ENCODE measurements around the gene DNAH6. TPM values are rescaled to one million over a fixed set of nuclear protein-coding genes. Genes with fewer than 3 reads are reported as not detected.
A peak's percentile ranks its signal among the peaks of the same experiment; 100 is the strongest.

Gene DNAH6
- total and polyA plus RNA-seq, 9 of the 15 experiments (the other 6 are each of a cell fraction or from before 2014, with no cell fraction given): 0.01 to 0.04 (median 0.01) TPM; not detected in 5

DNA sequence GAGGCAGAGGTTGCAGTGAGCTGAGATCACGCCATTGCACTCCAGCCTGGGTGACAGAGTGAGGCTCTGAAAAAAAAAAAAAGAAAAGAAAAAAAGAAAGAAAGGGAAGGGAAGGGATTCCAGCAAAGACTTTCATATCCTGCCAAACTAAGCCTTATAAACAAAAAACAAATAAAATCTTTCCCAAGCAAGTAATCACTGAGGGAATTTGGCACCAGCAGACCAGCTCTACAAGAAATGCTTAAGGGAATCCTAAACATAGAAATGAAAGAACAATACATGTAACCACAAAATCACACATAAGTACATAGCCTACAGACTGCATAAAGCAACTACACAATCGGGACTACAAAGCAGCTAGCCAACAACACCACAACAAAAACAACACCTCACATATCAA, 285.5 kb downstream of the DNAH6 start (continued):
- TF ChIP-seq PML (IDR thresholded peaks at IDR 0.05; ENCODE audit: low read length): no peak

GRCh38 chr2:84805250-84805958, 289.1 kb downstream of the DNAH6 start:
- H4K20me1 ChIP-seq (replicated peaks; ENCODE audit: control insufficient read depth, insufficient read depth, low read length): no peaks in the 10 kb centered on the region
- no peak overlapping the region for H2AFZ ChIP-seq (ENCODE audit: low read depth, low read length)
- H3K27me3 ChIP-seq (ENCODE audit: control insufficient read depth in 2 of 2, insufficient read depth in 2 of 2, low read length in 2 of 2): no peaks in the 10 kb centered on the region
- H3K9ac ChIP-seq (ENCODE audit: insufficient read depth in 1 of 2, low read depth in 2 of 2, low read length in 2 of 2): no peak overlapping the region
- 0% methylated on average over 1 of the region's 1 CpG for WGBS (ENCODE audit: insufficient coverage, low coverage, missing lambda C conversion rate)
- H3K27ac ChIP-seq (ENCODE audit: extremely low read depth, low read depth, low read length): no peak overlapping the region
- no peaks in the 10 kb centered on the region for H3K9me1 ChIP-seq (ENCODE audit: control insufficient read depth, insufficient read depth, low read length)
- H3K4me3 ChIP-seq: no peak overlapping the region
- FAIRE-seq (no peak), DNase-seq (ENCODE audit: extremely low read depth in 1 of 4, low spot score in 3 of 4) (no peak), ATAC-seq (no peak)
- CTCF ChIA-PET (ENCODE audit: low intra/inter-chr PET ratio): no interaction called here
- intact Hi-C loops (cut with micrococcal nuclease): no loop called here
- TF ChIP-seq C11orf30 (IDR thresholded peaks at IDR 0.05; ENCODE audit: low read depth) (peak; percentile 46), ARHGAP35 (IDR thresholded peaks at IDR 0.05; ENCODE audit: partially characterized antibody) (no peak), MAFG (tag; conservative IDR thresholded peaks at IDR 0.05) (peak; percentile 59), MAFF (IDR thresholded peaks at IDR 0.05; ENCODE audit: low read length) (no peak), ZNF316 (IDR thresholded peaks at IDR 0.05) (peak; percentile 54), ZNF24 (IDR thresholded peaks at IDR 0.05) (no peak), HDAC8 (tag; IDR thresholded peaks at IDR 0.05) (no peak)
- in situ Hi-C loops (cut with MboI): no loop called here
- H3K79me2 ChIP-seq (ENCODE audit: control insufficient read depth, insufficient read depth, low read length): no peaks in the 10 kb centered on the region
- peaks cover 0 to 7% of the 10 kb centered on the region in 2 experiments; a peak in 2 of 5 replicates for H3K4me1 ChIP-seq (replicated peaks in 1 of 2; ENCODE audit: control insufficient read depth in 2 of 2, insufficient read depth in 2 of 2, low read length in 2 of 2)
- no TSS peak for BruUV-seq (replicated peaks)
- no peak overlapping the region for H3K4me2 ChIP-seq (ENCODE audit: insufficient read depth, low read length)
- POLR2A ChIA-PET: interaction anchor here (0.6 kb wide), 1 partner anchor 72 kb away, joined by 3 read pairs; no protein-coding TSS in a partner anchor
- H3K36me3 ChIP-seq (ENCODE audit: control insufficient read depth, insufficient read depth, low read length): no peaks in the 10 kb centered on the region
- H3K9me3 ChIP-seq (replicated peaks; ENCODE audit: control insufficient read depth, insufficient read depth, low read depth, low read length): no peaks in the 10 kb centered on the region
